Stimulated activated CD8-positive, alpha-beta memory T cell treated with anti-CD3 and anti-CD28 coated beads, Interleukin-4, amount 100 ng/mL, for 4 hours (primary cell): ENCODE data around the gene OSCP1.

Source experiments
- DNase-seq, 2 donors: peaks; one replicate each; pipeline ENCODE4 v3.0.0-alpha.2; 2020; ENCODE audit warnings: low read depth in 2 of 2, low spot score in 1 of 2

Gene OSCP1

DNA sequence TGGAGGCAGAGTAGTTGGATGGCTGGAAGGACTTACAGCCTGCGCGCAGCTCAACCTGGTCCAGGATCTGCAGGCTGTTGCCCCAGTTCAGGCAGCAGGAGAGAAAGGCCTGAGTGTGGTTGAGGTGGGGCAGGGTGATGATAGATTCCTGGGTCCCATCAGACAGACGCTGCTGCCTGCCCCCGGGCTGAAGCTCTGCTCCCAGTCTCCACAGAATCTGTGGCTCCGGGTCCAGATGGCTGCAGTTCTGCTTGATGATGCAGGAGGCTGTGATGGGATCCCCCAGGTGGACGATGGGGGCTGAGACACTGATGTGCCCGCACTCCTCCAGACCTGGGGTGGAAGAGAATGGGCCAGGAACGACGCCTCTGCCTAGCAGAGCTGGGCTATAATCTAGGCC, 25.1 kb upstream of the OSCP1 start:
- no peak for DNase-seq

DNA sequence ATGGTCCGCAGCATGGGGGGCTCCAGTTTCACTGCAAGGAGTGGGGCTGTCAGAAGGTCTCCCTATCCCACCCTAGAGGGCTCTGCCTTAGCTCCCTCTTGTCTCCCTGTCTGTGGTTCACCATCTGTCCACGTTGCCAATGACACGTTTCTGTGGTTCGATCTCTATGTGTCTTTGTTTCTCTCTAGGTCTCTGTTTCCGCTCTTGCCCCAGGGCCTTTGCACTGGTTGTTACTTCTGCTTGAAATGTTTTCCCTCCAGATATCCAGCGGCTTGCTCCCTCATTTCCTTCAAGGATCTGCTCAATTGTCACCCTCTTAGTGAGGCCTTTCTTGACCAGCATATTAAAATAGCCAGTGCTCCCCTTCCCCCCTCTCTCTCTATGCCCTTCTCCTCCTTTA, 22.4 kb upstream of the OSCP1 start:
- no peak for DNase-seq

GRCh38 chr1:36471830-36472641, 21.8 kb upstream of the OSCP1 start:
- DNase-seq, result no peak

DNA sequence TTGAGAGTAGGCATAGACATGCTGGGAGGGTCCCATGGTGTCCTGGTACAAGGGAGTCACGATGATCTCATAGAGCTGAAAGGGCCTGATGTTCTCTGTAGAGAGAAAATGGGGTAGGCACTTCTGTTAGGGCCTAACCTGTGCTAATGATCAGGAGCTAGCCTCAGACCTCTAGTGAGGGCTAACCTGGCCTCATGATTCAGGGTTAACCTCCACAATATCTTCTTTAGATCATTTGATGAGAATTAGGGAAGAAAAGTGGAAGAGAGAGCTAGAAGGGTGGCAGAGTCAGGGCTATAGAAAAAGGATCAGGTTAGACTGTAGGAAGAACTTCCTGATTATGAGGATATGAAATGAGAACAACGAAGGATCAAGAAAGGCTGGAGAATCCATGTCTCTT, 18.9 kb upstream of the OSCP1 start:
- DNase-seq, result no peak

- DNase-seq, result no peak
These were observed 17.6 kb upstream of the OSCP1 start for GRCh38 chr1:36467700-36468455.

GRCh38 chr1:36467027-36467410, 16.8 kb upstream of the OSCP1 start:
- no peak for DNase-seq

DNA sequence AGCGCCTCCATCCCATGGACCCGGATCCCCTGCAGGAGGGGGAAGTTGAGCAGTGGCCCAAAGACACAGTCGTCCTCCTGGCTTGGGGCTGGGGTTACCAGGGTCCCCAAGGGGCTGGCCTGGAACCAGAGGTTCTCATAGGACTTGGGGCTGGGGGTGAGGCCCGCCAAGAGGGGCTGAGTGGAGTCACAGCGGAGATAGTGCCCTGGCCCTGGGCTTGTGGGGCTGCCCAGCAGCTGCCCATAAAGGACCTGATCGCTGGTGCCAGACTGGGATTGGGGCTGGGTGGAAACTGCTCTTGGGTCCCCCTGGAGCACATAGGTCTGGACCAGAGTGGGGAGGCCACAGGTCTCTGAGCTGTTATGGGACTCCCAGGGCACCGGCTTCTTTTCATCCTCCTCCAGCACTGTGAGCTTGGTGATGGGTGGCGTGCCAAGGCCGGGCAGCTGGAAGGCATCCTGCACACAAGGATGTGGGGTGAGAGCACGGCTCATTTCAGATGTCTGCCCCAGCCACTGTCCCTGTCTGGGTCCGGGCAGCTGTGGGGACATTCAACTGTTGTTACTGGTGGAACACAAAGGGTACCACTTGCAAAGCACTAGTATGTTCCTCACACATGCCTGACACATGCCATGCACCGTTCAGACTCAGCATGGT, 16.2 kb upstream of the OSCP1 start:
- no peak for DNase-seq

GRCh38 chr1:36465731-36466369, 15.6 kb upstream of the OSCP1 start:
- no peak for DNase-seq

DNA sequence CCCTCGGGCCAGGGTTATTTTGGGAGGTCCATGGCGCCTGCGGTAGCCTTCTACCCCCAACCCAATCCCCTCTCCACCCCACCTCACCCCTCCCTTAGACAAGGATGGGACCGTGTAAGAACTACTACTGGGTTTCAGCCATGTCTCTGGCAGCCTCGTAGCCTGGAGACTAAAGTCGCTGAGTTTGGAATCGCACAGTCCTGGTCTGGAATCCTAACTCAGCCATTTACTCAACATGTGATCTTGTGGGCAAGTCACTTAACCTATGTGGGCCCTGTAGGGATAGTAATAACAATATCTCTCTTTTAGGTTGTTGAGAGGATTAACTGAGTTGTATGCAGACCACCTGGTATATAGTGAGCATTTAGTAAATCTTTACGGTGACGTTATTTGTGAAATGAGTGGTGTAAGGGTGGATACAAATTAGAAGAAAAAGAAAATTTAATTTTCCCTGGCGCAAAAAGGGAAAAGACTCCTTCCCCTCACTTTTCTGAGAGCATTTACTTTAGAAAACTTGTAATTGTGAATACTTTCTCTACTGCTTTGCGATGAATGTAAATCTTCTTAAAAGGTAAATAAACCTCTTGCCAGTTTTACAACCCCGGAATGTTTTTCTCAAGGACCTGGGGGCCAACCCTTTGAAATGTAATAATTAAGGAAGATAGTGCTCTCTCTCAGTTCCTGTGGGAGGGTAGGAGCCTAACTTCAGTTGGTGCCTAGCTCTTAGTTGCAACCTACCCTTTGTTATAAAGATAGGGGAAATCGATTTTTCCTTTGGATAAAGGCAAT, 14.5 kb upstream of the OSCP1 start:
- DNase-seq, result no peak

DNA sequence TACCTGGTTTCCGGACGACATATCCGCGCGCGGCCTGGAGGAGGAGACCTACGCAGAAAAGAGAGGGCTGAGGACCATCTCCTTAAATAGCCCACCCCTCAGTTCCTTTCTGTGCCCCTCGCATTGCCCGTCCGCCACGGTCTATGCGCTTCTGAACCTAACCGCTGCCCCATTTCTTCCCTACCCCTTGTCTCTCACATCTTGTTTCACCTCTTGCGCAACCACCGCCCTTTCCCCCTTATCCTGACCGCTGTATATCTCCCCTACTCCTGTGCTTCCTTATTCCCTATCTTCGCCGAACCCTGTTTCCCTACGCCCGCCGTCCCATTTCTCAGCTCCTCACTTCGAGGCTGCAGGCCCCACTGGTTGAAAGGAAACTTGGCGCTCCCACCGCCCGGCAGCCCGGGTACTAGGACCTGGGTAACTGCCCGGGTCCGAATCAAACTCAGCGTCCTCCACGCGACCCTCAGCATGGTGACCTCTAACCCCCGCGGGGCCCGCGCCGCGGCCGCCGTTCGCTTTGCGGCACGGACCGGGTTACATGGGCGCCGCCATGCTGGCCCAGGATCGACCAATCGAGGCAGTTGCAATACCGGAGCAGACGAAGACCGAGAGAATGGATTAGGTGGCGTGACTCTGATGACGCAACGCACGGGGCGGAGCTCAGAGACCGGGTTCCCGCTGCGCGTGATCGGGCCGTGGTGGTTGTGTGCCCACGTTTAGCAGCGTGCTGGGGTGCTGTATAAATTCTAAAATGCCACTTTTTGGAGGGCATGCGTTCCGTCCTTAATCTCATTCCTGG, 13.8 kb upstream of the OSCP1 start, which contains the start of gene MRPS15:
Gene MRPS15, minus strand, starts transcription at position 582 of the 802 bp plus-strand sequence. Its CDS starts 109 bp downstream, at position 473.
- peak; percentile 91 to 95 for DNase-seq

- no peak for DNase-seq
These were observed 13.2 kb upstream of the OSCP1 start for GRCh38 chr1:36463463-36463802.

DNA sequence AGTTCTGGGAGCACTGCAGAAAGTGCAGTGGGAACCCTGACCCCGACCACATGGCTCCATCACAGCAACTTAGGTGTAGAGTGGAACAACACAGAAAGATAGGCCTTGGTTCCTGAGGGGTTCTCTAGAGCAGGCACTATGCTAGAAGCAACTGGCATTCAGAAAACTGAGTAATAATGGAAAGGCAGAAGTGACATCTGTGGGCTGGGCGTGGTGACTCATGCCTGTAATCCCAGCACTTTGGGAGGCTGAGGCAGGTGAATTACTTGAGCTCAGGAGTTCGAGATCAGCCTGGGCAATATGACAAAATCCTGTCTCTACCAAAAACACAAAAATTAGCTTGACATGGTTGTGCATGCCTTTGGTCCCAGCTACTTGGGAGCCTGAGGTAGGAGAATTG, 8.7 kb upstream of the OSCP1 start:
- DNase-seq, result no peak

GRCh38 chr1:36457691-36458090, 7.4 kb upstream of the OSCP1 start:
- no peak for DNase-seq

DNA sequence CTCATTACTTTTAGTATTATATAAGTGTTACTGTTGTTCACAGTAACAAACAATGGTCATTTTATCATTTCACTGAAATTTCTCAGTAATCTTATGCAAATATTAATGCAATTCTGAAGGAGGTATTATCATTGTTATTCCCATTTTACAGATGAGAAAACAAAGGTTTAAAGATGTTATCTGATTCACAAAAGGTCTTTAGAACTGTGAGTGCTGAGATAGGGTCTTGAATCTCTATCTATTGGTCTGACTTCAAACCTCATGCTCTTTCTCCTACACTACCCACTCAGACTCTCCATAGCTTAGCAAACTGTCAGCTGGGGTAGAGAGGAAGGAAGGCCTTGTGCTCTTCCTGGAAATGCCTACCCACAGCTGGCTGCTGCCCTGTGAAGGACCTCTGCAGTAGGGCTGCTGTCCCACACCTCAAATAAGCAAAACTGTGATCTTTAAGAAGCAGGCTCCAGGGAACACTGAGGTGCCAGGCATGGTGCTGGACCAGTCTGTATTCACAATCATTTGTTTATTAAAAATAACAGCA, 6.2 kb upstream of the OSCP1 start:
- DNase-seq, result no peak

DNA sequence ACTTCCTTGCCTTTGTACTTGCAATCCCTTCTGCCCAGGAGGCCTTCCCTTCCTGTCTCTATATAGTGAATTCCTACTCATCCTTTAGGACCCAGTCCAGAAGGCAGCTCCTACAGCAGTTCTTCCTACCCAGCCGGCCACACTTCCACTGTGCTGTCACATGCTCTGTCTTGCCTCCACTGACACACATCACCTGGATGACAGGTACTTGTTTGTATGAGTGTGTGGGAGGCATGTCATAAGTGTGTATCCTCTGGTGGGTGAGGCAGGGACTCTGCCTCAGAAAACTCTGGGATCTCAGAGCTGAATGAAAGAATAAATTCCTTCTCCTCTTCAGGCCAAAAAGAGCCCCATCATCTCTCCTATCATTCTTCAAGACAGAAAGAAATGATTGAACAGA, 5.1 kb upstream of the OSCP1 start:
- DNase-seq, result no peak

DNA sequence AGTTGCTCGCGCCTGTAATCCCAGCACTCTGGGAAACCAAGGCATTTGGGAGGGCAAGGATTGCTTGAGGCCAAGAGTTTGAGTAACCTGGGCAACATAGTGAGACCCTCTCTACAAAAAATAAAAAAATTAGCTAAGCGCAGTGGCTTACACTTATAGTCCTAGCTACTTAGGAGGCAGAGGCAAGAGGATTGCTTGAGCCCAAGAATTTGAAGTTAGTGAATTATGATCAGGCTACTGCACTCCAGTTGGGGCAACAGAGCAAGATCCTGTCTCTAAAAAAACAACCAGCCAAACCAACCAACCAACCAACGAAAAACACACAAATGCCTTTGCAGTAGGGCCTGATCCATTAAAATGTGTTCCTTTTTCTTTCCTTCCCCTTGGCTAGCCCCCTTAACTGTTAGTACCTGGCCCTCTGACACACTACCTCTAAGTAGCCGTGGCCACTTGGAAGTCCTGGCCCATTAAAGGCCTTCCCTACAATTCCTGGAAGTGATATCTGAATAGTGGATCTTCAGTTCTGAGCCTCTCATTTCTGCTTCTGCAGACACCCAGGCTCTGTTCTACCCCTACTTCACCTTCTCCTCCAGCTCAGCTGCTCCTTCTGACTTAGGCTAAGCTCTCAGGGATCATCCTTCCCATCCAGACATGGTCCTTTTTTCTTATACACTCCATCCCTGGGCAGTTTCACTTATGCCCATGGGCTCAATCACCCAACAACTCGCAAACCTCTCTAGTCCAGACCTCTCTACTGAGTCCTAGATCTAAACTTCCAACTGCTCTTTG, 3.5 kb upstream of the OSCP1 start:
- DNase-seq, result no peak

DNA sequence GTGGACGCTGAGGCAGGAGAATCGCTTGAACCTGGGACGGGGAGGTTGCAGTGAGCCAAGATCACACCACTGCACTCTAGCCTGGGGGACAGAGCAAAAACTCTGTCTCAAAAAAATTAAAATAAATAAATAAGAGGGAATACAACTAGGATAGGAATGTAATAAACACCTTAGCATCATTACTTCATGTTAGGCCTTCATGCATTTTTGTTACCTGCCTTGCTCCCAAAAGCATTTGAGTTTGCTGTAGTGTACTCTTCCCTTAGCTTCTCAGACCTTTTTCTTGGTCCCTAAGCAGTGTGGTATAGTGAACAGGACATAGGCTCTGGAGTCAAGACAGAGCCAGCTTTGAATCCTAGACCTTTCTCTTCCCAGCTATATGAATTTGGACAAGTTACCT, 2.8 kb upstream of the OSCP1 start:
- no peak for DNase-seq

- DNase-seq, result no peak
These were observed 661 bp upstream of the OSCP1 start for GRCh38 chr1:36450919-36451305.

GRCh38 chr1:36448530-36449056, 1.7 kb downstream of the OSCP1 start:
- no peak for DNase-seq
